H1 (cell line): ENCODE data around the gene RRP1. TPM values are rescaled to one million over a fixed set of nuclear protein-coding genes. Genes with fewer than 3 reads are reported as not detected.

Source experiments
- CBX5 ChIP-seq: fragments of 300-800, 300-1000 bp; sonication (generic); IDR thresholded peaks from 2 replicates; pipeline ENCODE4 v1.7.1; 2016; ENCODE audit warnings: antibody characterized with exemption, low read length, low read depth
- HDAC2 ChIP-seq, 2 experiments: fragments of 300-600 bp in 1 of 2; sonication (generic) in 1 of 2; IDR thresholded peaks; 2 replicates each; pipeline ENCODE4 v1.6.1; 2011 to 2012; ENCODE audit warnings: low read depth in 2 of 2, low read length in 2 of 2, mild to moderate bottlenecking in 2 of 2, moderate library complexity in 2 of 2, borderline replicate concordance in 1 of 2, inconsistent platforms in 1 of 2
- RXRA ChIP-seq: IDR thresholded peaks from 2 replicates; pipeline ENCODE4 v1.6.1; 2011; ENCODE audit warnings: low read depth, mild to moderate bottlenecking, low read length, moderate library complexity; ENCODE audit not compliant: insufficient read depth
- SP2 ChIP-seq: IDR thresholded peaks from 2 replicates; pipeline ENCODE4 v1.6.1; 2012; ENCODE audit warnings: mild to moderate bottlenecking, low read length, inconsistent platforms
- SP4 ChIP-seq: IDR thresholded peaks from 2 replicates; pipeline ENCODE4 v1.6.1; 2012; ENCODE audit warnings: low read length, inconsistent platforms
- polyA plus RNA-seq, 7 experiments: library from polyadenylated mRNA; depleted of rRNA in 3 of 7; stranded (reverse) in 5 of 7; unstranded in 2 of 7; fragments of >200 nt in 5 of 7; fragments of 200-250 nt in 2 of 7; gene quantifications; 1 replicate in 5 of 7; 2 replicates in 1 of 7; 4 replicates in 1 of 7; pipeline versions ENCODE4 v1.2.1 to v1.2.3, GENCODE V29; 2011 to 2013; ENCODE audit warnings: missing spikeins in 2 of 7, mixed read lengths in 2 of 7
- total RNA-seq: library from RNA; stranded (reverse); fragmentation: NEBNext Ultra II Directional; extraction: Animal tissue kit (Norgen Biotek cat#: 25700); gene quantifications from 2 replicates; pipeline ENCODE4 v1.2.1, GENCODE V29; 2021

The RRP1 gene
- total and polyA plus RNA-seq, 2 of the 8 experiments (the other 6 are each of a cell fraction or from before 2014, with no cell fraction given), result 11.6 to 55.2 TPM

- TF ChIP-seq RXRA (no peak), SP2 (no peak), HDAC2 (IDR thresholded peaks at IDR 0.05; ENCODE audit: borderline replicate concordance in 1 of 2, low read depth in 2 of 2, low read length in 2 of 2) (no peak), CBX5 (no peak), SP4 (no peak)
These were observed 25.8 kb downstream of the RRP1 start (continued) for GRCh38 chr21:43815107-43815613.
